Gastroesophageal sphincter (tissue), 3 donors: ENCODE results near the gene TADA2B.

Source experiments
- EP300 ChIP-seq: sonication (generic); formaldehyde crosslinking; IDR thresholded peaks from one replicate; pipeline ENCODE4 v1.6.1; 2017; ENCODE audit warnings: antibody characterized with exemption, mild to moderate bottlenecking
- POLR2A ChIP-seq, 2 donors: fragments of 450-650 bp; IDR thresholded peaks; one replicate each; pipeline ENCODE4 v1.6.1; 2017; ENCODE audit warnings: antibody characterized with exemption in 2 of 2, mild to moderate bottlenecking in 2 of 2, moderate library complexity in 1 of 2
- POLR2AphosphoS5 ChIP-seq: sonication (generic); formaldehyde crosslinking; IDR thresholded peaks from one replicate; pipeline ENCODE4 v1.6.1; 2017; ENCODE audit warnings: antibody characterized with exemption
- TF ChIP-seq, protein P1 (sequence below), 4 experiments: fragments of 200-600 bp in 2 of 4; fragments of 450-650 bp in 2 of 4; sonication (generic) in 1 of 4; IDR thresholded peaks; one replicate each; pipeline ENCODE4 v1.5.1; 2017 to 2019; ENCODE audit warnings: antibody characterized with exemption in 4 of 4, mild to moderate bottlenecking in 2 of 4, moderate library complexity in 2 of 4

DNA sequence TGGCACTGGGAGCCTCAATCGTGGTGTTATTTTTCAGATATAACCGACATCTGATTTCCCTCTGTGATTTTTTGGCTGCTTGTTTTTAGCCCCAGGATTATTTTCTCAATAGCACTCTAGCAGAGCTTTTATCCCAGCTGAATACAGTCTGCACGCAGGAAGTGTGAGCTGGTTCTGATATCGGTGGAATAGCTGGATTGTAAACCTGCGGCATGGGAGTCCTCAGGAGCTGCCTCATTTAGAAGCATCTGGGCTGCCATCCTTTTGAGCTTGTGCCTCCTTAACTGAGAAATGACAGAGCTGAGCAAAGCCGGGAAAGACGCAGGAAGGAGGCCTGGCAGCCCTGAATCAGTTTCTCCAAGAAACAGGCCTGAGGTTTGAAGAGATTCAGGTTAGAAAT lies 53.1 kb downstream of the TADA2B start:
- TF ChIP-seq, protein P1, sequence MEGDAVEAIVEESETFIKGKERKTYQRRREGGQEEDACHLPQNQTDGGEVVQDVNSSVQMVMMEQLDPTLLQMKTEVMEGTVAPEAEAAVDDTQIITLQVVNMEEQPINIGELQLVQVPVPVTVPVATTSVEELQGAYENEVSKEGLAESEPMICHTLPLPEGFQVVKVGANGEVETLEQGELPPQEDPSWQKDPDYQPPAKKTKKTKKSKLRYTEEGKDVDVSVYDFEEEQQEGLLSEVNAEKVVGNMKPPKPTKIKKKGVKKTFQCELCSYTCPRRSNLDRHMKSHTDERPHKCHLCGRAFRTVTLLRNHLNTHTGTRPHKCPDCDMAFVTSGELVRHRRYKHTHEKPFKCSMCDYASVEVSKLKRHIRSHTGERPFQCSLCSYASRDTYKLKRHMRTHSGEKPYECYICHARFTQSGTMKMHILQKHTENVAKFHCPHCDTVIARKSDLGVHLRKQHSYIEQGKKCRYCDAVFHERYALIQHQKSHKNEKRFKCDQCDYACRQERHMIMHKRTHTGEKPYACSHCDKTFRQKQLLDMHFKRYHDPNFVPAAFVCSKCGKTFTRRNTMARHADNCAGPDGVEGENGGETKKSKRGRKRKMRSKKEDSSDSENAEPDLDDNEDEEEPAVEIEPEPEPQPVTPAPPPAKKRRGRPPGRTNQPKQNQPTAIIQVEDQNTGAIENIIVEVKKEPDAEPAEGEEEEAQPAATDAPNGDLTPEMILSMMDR (IDR thresholded peaks at IDR 0.05) = no peak
- TF ChIP-seq POLR2A (IDR thresholded peaks at IDR 0.05) (no peak), POLR2AphosphoS5 (no peak), EP300 (no peak)
